Cardiac muscle cell (in vitro differentiated cells and primary cell): ENCODE data around the gene GSG1L2. TPM values are rescaled to one million over a fixed set of nuclear protein-coding genes. Genes with fewer than 3 reads are reported as not detected.

Experiments used
- DNase-seq, 2 donors: peaks; one replicate each; pipeline versions ENCODE4 v3.0.0 to v3.0.0-alpha.2; 2010 to 2017; ENCODE audit warnings: low read depth in 1 of 2, low spot score in 1 of 2
- H3K27ac ChIP-seq: fragments of 200-600 bp; sonication (generic); 2 replicates; pipeline ENCODE4 v1.5.1; 2016
- H3K27me3 ChIP-seq: fragments of 200-600 bp; sonication (generic); 2 replicates; pipeline ENCODE4 v1.6.0; 2016; ENCODE audit warnings: control low read depth
- H3K36me3 ChIP-seq: fragments of 200-600 bp; sonication (generic); 2 replicates; pipeline ENCODE4 v1.5.1; 2016; ENCODE audit warnings: control low read depth
- H3K4me1 ChIP-seq: fragments of 200-600 bp; sonication (generic); 2 replicates; pipeline ENCODE4 v1.8.1; 2017; ENCODE audit warnings: low read depth, mild to moderate bottlenecking, mixed run types
- H3K4me3 ChIP-seq: fragments of 200-600 bp; sonication (generic); 2 replicates; pipeline ENCODE4 v1.5.1; 2016; ENCODE audit warnings: mild to moderate bottlenecking
- H3K9me3 ChIP-seq: fragments of 200-600 bp; sonication (generic); 2 replicates; pipeline ENCODE4 v1.5.1; 2017; ENCODE audit warnings: low read depth, mild to moderate bottlenecking, control low read depth
- CTCF ChIP-seq: IDR thresholded peaks from 2 replicates; pipeline ENCODE4 v1.5.1; 2012; ENCODE audit warnings: low read depth, mild to moderate bottlenecking, low read length
- polyA plus RNA-seq: library from polyadenylated mRNA; unstranded; fragments of >200 nt; fragmentation: Nextera tagmentation; extraction: Ambion mirVana; gene quantifications from 2 replicates; pipeline ENCODE4 v1.2.1, GENCODE V29; 2016
- total RNA-seq: library from RNA; depleted of rRNA; stranded (reverse); fragments of >200 nt; gene quantifications from 2 replicates; pipeline ENCODE4 v1.2.3, GENCODE V29; 2016

The GSG1L2 gene
- total and polyA plus RNA-seq, 2 experiments from 2014 or later = not detected

- H3K4me3 ChIP-seq = no peak overlapping the region
- no peaks in the 10 kb centered on the region for H3K36me3 ChIP-seq
- TF ChIP-seq CTCF = no peak
- no peaks in the 10 kb centered on the region for H3K4me1 ChIP-seq
- no peaks in the 10 kb centered on the region for H3K9me3 ChIP-seq
- no peak for DNase-seq
- no peaks in the 10 kb centered on the region for H3K27me3 ChIP-seq
- H3K27ac ChIP-seq = no peak overlapping the region
Measured at GRCh38 chr17:9772658-9773057, 49.2 kb downstream of the GSG1L2 start.

DNA sequence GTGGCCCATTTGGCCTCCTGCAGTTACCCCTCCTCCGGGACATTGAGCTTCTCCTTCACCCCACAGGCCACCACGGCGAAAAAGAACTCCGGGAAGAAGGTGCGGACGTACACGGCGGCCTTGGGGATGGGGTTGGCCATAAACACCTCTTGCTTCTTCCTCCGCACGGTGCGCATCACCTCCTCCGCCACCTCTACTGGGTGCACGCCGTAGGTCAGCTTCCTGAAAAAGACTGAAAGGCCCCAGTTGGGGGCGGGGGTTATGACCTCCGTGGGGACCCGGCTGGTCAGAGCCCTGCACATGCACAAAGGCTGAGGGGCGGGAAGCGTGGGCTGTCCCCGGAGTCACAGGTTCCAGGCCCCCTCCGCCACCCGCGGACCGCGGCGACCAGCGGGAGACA, 50.4 kb downstream of the GSG1L2 start:
- Histone ChIP-seq H3K27ac (no peak overlapping the region), H3K9me3 (no peaks in the 10 kb centered on the region), H3K27me3 (no peaks in the 10 kb centered on the region), H3K4me1 (no peaks in the 10 kb centered on the region), H3K4me3 (no peak overlapping the region), H3K36me3 (no peaks in the 10 kb centered on the region)
- no peak for DNase-seq
- TF ChIP-seq CTCF = no peak

DNA sequence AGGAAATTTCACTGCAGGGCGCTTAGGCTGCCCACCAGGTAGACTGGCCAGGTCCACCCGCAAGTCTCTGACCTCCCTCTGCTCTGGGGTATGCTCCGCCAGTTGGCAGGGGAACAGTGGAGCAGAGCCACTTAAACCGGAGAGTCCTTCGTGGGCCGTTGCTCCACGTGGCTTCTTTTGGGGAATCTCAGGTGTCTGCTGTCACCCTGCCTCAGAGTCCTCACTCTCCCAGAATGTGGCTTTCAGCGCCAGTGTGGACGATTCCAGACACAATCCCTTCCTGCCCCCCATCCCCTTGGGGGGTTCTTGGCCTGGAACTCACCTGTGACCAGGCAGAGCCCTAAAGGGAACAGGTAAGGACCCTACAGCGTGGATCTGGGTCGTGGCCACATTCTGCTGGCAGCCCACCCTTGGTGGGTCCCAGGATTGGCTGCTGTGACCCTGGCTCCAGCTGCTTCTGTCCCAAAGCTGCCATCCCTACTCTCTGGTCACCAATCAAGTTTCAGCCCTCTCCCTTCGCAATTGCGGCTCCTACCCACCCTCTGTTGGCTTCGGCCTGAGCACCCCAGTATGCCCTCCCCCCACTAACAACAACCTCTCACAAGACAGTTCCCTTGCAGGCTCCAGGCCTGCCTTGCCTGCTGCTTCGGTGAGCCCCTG, 52.7 kb downstream of the GSG1L2 start:
- Histone ChIP-seq H3K4me1 (no peaks in the 10 kb centered on the region), H3K27ac (no peak overlapping the region), H3K9me3 (no peaks in the 10 kb centered on the region), H3K36me3 (no peaks in the 10 kb centered on the region), H3K27me3 (peaks cover 6% of the 10 kb centered on the region), H3K4me3 (no peak overlapping the region)
- no peak for DNase-seq
- no peak for TF ChIP-seq CTCF

DNA sequence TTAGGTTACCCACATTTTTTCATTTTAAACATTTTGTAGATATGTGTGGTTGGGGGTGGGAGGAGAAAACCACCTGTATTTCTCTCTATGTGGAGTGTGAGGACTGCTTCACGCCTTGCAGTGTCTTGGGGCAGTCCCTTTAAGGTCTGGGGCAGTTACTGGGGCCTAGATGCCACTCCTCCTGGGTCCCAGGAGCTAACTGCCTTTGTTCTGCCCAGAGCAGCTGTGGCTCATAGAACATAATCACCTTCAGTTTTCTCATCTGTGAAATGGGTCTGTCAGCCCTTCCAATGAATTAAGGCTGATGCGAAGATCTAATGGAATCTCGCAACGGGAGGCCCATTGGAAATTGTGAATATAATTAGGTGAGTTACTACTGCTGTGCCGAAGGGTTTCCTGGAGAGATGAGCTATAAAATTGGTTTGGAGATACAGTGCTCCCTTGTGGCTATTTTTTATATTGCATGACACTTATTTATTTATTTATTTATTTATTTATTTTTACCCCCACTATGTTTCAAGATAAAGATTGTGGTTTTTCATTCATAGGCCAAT, 53.4 kb downstream of the GSG1L2 start:
- peak; percentile 46 to 55 for DNase-seq
- no peaks in the 10 kb centered on the region for H3K4me1 ChIP-seq
- H3K27ac ChIP-seq = no peak overlapping the region

DNA sequence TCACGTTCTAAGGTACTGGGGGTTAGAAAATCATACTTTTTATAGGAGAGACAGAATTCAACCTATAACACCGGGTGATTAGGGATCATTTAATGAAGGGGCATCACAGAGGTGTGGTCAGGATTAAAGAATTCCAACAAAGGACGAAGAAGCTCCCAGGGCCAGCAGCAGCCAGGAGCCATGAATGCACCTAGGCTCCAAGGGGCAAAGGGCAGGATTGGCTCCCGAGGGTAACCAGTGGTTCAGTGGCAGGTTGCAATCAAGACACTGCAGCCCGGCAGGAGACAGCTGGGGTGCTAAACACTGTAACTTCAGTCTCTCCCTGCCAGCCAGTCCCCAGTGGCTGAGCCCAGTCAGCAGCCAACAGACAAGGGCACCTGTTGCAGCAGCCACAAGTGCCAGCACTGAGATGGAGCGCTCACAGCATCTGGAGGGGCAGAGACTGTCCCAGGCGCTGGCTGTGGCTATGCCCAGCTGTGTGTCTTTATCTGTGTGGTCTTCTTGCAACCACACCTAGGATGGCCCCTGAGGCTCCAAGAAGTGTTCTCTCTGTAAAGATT, 54.4 kb downstream of the GSG1L2 start:
- Histone ChIP-seq H3K27me3 (peaks cover 8% of the 10 kb centered on the region), H3K4me3 (no peak overlapping the region), H3K36me3 (no peaks in the 10 kb centered on the region), H3K9me3 (no peaks in the 10 kb centered on the region), H3K4me1 (no peaks in the 10 kb centered on the region), H3K27ac (no peak overlapping the region)
- no peak for TF ChIP-seq CTCF
- no peak for DNase-seq

More for the DNA sequence above, 53.4 kb downstream of the GSG1L2 start:
- Histone ChIP-seq H3K9me3 (no peaks in the 10 kb centered on the region), H3K36me3 (no peaks in the 10 kb centered on the region), H3K27me3 (peaks cover 8% of the 10 kb centered on the region), H3K4me3 (no peak overlapping the region)
- TF ChIP-seq CTCF = peak; percentile 40
